ENCODE measurements around the gene C1orf232. TPM values are rescaled to one million over a fixed set of nuclear protein-coding genes. Genes with fewer than 3 reads are reported as not detected.

Gene C1orf232
- polyA plus RNA-seq, 1 experiment = not detected

DNA sequence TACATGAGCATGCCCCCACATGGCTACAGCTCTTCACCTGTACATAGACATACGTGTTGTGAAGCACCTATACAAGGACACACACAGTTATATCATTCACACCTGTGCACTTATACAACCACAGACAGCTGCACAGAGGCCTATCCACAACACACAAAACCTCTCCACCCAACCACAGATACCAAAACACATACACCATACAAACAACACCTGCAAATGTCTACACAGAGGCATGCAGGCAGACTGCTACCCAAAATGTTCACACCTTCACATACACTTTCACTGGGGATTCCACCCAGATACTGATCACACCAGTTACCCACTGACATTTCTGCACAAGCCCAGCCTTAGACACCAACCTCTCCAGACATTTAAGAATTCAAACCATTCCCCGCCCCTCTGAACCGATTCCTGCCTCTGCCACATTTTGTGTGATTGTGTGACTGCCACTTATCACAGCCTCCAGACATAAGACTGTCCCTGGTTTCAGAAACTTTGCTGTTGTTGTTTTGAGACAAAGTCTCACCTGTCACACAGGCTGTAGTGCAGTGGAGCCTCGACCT, 2.0 kb downstream of the C1orf232 start:
- Histone ChIP-seq H3K4me3 (ENCODE audit: low read depth, low read length) (no peak overlapping the region), H3K36me3 (ENCODE audit: control insufficient read depth, insufficient read depth, low read length) (no peaks in the 10 kb centered on the region; the same call in 1 of the 2 replicates), H3K27me3 (ENCODE audit: control insufficient read depth, insufficient read depth, low read length) (peaks cover 5% of the 10 kb centered on the region; the same call in 1 of the 2 replicates)
- ChIA-PET POLR2A (no interaction called here), CTCF (interaction anchor here (1.1 to 2.3 kb wide), 3 partner anchors 11 to 225 kb away, joined by 3 to 5 read pairs (median 4); no protein-coding TSS in a partner anchor)
- TF ChIP-seq CTCF (IDR thresholded peaks at IDR 0.05; ENCODE audit: insufficient read depth, low read depth, low read length) = no peak
- no peak for DNase-seq (ENCODE audit: low read depth)

- DNase-seq (ENCODE audit: low read depth) = no peak
- POLR2A ChIA-PET = no interaction called here
- H3K36me3 ChIP-seq (ENCODE audit: control insufficient read depth, insufficient read depth, low read length) = no peaks in the 10 kb centered on the region
- H3K27me3 ChIP-seq (ENCODE audit: control insufficient read depth, insufficient read depth, low read length) = peaks cover 5% of the 10 kb centered on the region
- CTCF ChIA-PET = interaction anchor here (0.6 to 2.1 kb wide), 9 partner anchors 8 to 269 kb away, joined by 3 to 9 read pairs (median 3); partner anchors contain the start of gene CNKSR1
- H3K4me3 ChIP-seq (ENCODE audit: low read depth, low read length) = no peak overlapping the region
- TF ChIP-seq CTCF (IDR thresholded peaks at IDR 0.05; ENCODE audit: insufficient read depth, low read depth, low read length) = no peak
Observed at GRCh38 chr1:26164861-26165842, 3.6 kb downstream of the C1orf232 start.

GRCh38 chr1:26164036-26164860, 4.5 kb downstream of the C1orf232 start:
- ChIA-PET POLR2A (no interaction called here), CTCF (interaction anchor here (0.6 to 2.1 kb wide), 16 partner anchors 8 to 269 kb away, joined by 3 to 10 read pairs (median 4); partner anchors contain the start of gene CNKSR1)
- no peaks in the 10 kb centered on the region for H3K36me3 ChIP-seq (ENCODE audit: control insufficient read depth, insufficient read depth, low read length)
- peak; percentile 3; the same call in 1 of the 2 replicates for TF ChIP-seq CTCF (IDR thresholded peaks at IDR 0.05; ENCODE audit: insufficient read depth, low read depth, low read length)
- peaks cover 5% of the 10 kb centered on the region for H3K27me3 ChIP-seq (ENCODE audit: control insufficient read depth, insufficient read depth, low read length)
- DNase-seq (ENCODE audit: low read depth) = no peak
- H3K4me3 ChIP-seq (ENCODE audit: low read depth, low read length) = peak overlapping the region; percentile 32

- CTCF ChIA-PET = interaction anchor here (0.7 to 1.8 kb wide), 10 partner anchors 9 to 128 kb away, joined by 3 to 10 read pairs (median 4); no protein-coding TSS in a partner anchor
- POLR2A ChIA-PET = no interaction called here
- H3K27me3 ChIP-seq (ENCODE audit: control insufficient read depth, insufficient read depth, low read length) = peaks cover 5% of the 10 kb centered on the region
- H3K36me3 ChIP-seq (ENCODE audit: control insufficient read depth, insufficient read depth, low read length) = no peaks in the 10 kb centered on the region
- H3K4me3 ChIP-seq (ENCODE audit: low read depth, low read length) = no peak overlapping the region
- DNase-seq (ENCODE audit: low read depth) = no peak
- no peak for TF ChIP-seq CTCF (IDR thresholded peaks at IDR 0.05; ENCODE audit: insufficient read depth, low read depth, low read length)
Observed at GRCh38 chr1:26163684-26164035, 5.1 kb downstream of the C1orf232 start.
